Astrocyte (in vitro differentiated cells and primary cell): ENCODE data around the gene SPINK4.

Experiments used
- EZH2 ChIP-seq: IDR thresholded peaks from 2 replicates; pipeline ENCODE4 v1.6.1; 2012; ENCODE audit warnings: mild to moderate bottlenecking, low read length, inconsistent platforms; ENCODE audit not compliant: insufficient read depth
- TF ChIP-seq, protein P1 (sequence below): IDR thresholded peaks from 2 replicates; pipeline ENCODE4 v1.5.1; 2011; ENCODE audit warnings: low read depth, mild to moderate bottlenecking, inconsistent platforms, low read length, moderate library complexity; ENCODE audit not compliant: insufficient read depth

DNA sequence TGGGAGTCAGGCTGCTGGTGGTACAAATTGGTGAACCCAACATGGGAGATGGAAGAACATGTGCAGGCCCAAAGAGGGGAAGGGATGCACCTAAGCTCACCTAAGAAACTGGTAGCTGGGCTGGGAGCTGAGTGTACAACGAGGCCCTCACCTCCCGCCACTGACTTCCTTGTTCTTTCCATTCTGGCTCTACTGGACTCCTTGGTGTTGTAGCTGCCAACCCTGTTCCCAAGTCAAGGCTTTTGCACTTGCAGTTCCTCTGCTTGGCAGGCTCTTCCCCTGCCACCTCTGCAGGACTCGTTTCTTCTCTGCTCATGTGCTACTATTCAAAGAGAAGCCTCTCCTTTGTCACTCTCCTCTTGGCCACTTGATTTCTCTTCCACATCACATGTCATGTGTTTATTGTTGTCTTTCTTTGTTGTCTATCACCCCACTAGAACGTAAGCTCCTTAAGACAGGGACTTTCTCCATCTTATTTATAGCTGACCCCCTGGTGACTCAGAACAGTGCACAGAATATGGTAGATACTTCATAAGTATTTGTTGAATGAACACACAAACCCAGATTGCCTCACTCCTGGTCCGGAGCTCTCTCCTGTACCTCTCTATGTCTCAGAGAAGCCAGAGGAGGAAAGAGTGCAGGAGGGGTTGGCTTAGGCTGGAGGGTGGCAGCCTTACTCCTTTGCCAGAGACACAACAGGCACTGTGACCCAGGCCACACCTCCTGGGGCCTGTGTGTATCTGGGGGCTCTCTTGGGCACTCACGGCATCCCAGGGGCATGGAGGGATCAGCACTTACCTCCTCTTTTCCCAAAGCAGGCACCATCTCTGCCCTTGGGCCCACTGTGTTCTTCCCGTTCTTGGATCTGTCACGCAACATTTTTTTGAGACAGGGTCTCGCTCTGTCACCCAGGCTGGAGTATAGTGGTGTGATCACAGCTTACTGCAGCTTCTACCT is 5.2 kb upstream of the SPINK4 start:
- TF ChIP-seq, protein P1, sequence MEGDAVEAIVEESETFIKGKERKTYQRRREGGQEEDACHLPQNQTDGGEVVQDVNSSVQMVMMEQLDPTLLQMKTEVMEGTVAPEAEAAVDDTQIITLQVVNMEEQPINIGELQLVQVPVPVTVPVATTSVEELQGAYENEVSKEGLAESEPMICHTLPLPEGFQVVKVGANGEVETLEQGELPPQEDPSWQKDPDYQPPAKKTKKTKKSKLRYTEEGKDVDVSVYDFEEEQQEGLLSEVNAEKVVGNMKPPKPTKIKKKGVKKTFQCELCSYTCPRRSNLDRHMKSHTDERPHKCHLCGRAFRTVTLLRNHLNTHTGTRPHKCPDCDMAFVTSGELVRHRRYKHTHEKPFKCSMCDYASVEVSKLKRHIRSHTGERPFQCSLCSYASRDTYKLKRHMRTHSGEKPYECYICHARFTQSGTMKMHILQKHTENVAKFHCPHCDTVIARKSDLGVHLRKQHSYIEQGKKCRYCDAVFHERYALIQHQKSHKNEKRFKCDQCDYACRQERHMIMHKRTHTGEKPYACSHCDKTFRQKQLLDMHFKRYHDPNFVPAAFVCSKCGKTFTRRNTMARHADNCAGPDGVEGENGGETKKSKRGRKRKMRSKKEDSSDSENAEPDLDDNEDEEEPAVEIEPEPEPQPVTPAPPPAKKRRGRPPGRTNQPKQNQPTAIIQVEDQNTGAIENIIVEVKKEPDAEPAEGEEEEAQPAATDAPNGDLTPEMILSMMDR = no peak
- TF ChIP-seq EZH2 = no peak
